ENCODE data around the gene ABCB7. TPM values are rescaled to one million over a fixed set of nuclear protein-coding genes. Genes with fewer than 3 reads are reported as not detected.

The ABCB7 gene
- 34.4 TPM for total RNA-seq

DNA sequence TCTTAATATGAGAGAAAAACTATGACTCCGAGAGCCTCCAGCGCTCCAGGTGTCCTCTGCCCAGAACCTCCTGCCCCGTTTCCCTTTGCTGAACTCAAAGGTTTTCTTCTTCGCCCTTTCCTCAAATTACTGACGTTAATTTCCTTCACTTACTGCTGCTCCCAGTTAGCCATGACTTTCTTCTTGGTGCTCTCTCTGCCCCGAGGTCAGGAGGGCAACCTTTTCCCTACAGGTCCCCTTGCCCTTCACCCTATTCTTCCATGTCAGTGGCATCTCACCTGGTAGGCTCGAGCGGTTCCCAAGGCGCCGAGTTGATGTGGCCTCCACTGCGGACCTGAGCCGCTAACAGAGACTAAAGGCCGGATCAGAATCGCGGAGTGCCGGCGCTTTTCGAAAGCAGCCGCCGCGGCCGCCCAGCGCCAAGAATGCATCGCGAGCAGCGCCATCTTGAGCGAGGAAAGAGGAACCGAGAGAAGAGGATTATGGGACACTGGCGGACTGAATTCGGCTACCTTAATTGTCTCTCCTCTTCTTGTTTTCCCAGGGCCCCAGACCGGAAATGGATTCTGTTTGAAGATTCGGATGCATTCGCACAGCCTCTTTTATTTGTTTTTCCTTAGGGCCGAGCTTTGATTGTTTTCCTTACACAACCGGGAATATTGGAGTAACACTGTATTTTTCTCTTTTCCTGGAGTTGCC, at the start of gene ABCB7:
Gene ABCB7 (minus strand): TSS at position 457 of the 699 bp plus-strand sequence. CDS start 11 bp downstream, at position 446.

Small RNA genes lying within 50 kb of the gene (small RNA-seq; reads per million reads assigned to genes)
- not detected for gene BUD31P2 (ENCODE audit: low replicate concordance)
- not detected for gene RNU6-562P (ENCODE audit: low replicate concordance)

Other genes with a start within 250 kb of the ABCB7 start
- gene NEXMIF, start 230.8 kb downstream of the ABCB7 start, total RNA-seq, result 4.1 TPM
- 24.9 TPM for gene UPRT, start 117.8 kb upstream of the ABCB7 start, total RNA-seq

All from metanephros (tissue), 2 donors.